Effector memory CD8-positive, alpha-beta T cell (primary cell): Measurements from ENCODE around the gene PKP1.

ENCODE experiments used
- ATAC-seq: fragments of 150-1000 bp; cut with Tn5 transposase; replicated peaks from 2 replicates; pipeline ENCODE4 v1.10.0; 2021; ENCODE audit warnings: mild to moderate bottlenecking, moderate library complexity
- DNase-seq, 3 experiments: peaks; one replicate each; pipeline ENCODE4 v3.0.0; 2021
- H3K27ac Mint-ChIP-seq, 2 donors: one replicate each; pipeline ENCODE4 v1.8.0; 2022; ENCODE audit warnings: mild to moderate bottlenecking in 2 of 2, mixed read lengths in 2 of 2, moderate library complexity in 2 of 2
- H3K27me3 Mint-ChIP-seq, 2 donors: one replicate each; pipeline ENCODE4 v1.8.0; 2022; ENCODE audit warnings: mixed read lengths in 2 of 2
- H3K36me3 Mint-ChIP-seq: one replicate; pipeline ENCODE4 v1.8.0; 2022; ENCODE audit warnings: mild to moderate bottlenecking, moderate library complexity, mixed read lengths; ENCODE audit not compliant: insufficient read depth
- H3K4me1 Mint-ChIP-seq, 2 donors: one replicate each; pipeline ENCODE4 v1.8.0; 2022; ENCODE audit warnings: low read depth in 2 of 2, mixed read lengths in 2 of 2
- H3K4me3 Mint-ChIP-seq, 2 donors: one replicate each; pipeline ENCODE4 v1.8.0; 2022; ENCODE audit warnings: mild to moderate bottlenecking in 2 of 2, mixed read lengths in 2 of 2, moderate library complexity in 2 of 2
- H3K9me3 Mint-ChIP-seq, 2 donors: one replicate each; pipeline ENCODE4 v1.8.0; 2022; ENCODE audit warnings: mixed read lengths in 2 of 2

PKP1 gene

GRCh38 chr1:201296352-201296751 is 13.0 kb downstream of the PKP1 start:
- Mint-ChIP-seq H3K27ac (no peak overlapping the region), H3K9me3 (no peaks in the 10 kb centered on the region), H3K4me1 (no peaks in the 10 kb centered on the region), H3K27me3 (peaks cover 42 to 81% of the 10 kb centered on the region in 2 donors), H3K36me3 (no peaks in the 10 kb centered on the region), H3K4me3 (no peak overlapping the region)
- no peak for DNase-seq
- no peak for ATAC-seq

- Mint-ChIP-seq H3K4me1 (no peaks in the 10 kb centered on the region), H3K4me3 (no peak overlapping the region), H3K27me3 (peaks cover 37 to 74% of the 10 kb centered on the region in 2 donors), H3K9me3 (no peaks in the 10 kb centered on the region), H3K36me3 (no peaks in the 10 kb centered on the region), H3K27ac (no peak overlapping the region)
- ATAC-seq, result no peak
- DNase-seq, result no peak
Observed at GRCh38 chr1:201298396-201299381, 15.4 kb downstream of the PKP1 start.

GRCh38 chr1:201299968-201300367 is 16.7 kb downstream of the PKP1 start:
- H3K9me3 Mint-ChIP-seq, result no peaks in the 10 kb centered on the region
- no peak for ATAC-seq
- H3K4me3 Mint-ChIP-seq, result no peak overlapping the region
- H3K4me1 Mint-ChIP-seq, result no peaks in the 10 kb centered on the region
- no peak overlapping the region for H3K27ac Mint-ChIP-seq
- peaks cover 31 to 78% of the 10 kb centered on the region in 2 donors for H3K27me3 Mint-ChIP-seq
- no peak for DNase-seq
- no peaks in the 10 kb centered on the region for H3K36me3 Mint-ChIP-seq

GRCh38 chr1:201300641-201301040 is 17.3 kb downstream of the PKP1 start:
- no peaks in the 10 kb centered on the region for H3K36me3 Mint-ChIP-seq
- H3K27me3 Mint-ChIP-seq, result peaks cover 25 to 78% of the 10 kb centered on the region in 2 donors
- no peaks in the 10 kb centered on the region for H3K4me1 Mint-ChIP-seq
- no peak overlapping the region for H3K4me3 Mint-ChIP-seq
- H3K9me3 Mint-ChIP-seq, result no peaks in the 10 kb centered on the region
- DNase-seq (no peak), ATAC-seq (no peak)
- H3K27ac Mint-ChIP-seq, result no peak overlapping the region

- no peaks in the 10 kb centered on the region for H3K36me3 Mint-ChIP-seq
Observed at GRCh38 chr1:201302163-201303152, 19.2 kb downstream of the PKP1 start.

GRCh38 chr1:201304126-201304525 is 20.8 kb downstream of the PKP1 start:
- no peak overlapping the region for H3K27ac Mint-ChIP-seq
- H3K9me3 Mint-ChIP-seq, result no peaks in the 10 kb centered on the region
- DNase-seq (no peak), ATAC-seq (no peak)
- no peaks in the 10 kb centered on the region for H3K4me1 Mint-ChIP-seq
- H3K4me3 Mint-ChIP-seq, result no peak overlapping the region
- H3K36me3 Mint-ChIP-seq, result no peaks in the 10 kb centered on the region
- peaks cover 29 to 85% of the 10 kb centered on the region in 2 donors for H3K27me3 Mint-ChIP-seq

More at GRCh38 chr1:201302163-201303152, 19.2 kb downstream of the PKP1 start:
- no peaks in the 10 kb centered on the region for H3K9me3 Mint-ChIP-seq
- H3K27me3 Mint-ChIP-seq, result peaks cover 16 to 85% of the 10 kb centered on the region in 2 donors
- no peak overlapping the region for H3K27ac Mint-ChIP-seq
- H3K4me1 Mint-ChIP-seq, result no peaks in the 10 kb centered on the region
- ATAC-seq (no peak), DNase-seq (no peak)
- H3K4me3 Mint-ChIP-seq, result no peak overlapping the region

GRCh38 chr1:201305815-201306214 is 22.5 kb downstream of the PKP1 start:
- no peak for DNase-seq
- Mint-ChIP-seq H3K4me3 (no peak overlapping the region), H3K36me3 (no peaks in the 10 kb centered on the region), H3K27me3 (peaks cover 38 to 85% of the 10 kb centered on the region in 2 donors), H3K9me3 (no peaks in the 10 kb centered on the region), H3K27ac (no peak overlapping the region), H3K4me1 (no peaks in the 10 kb centered on the region)
- no peak for ATAC-seq

- H3K4me1 Mint-ChIP-seq, result no peaks in the 10 kb centered on the region
- DNase-seq (no peak), ATAC-seq (no peak)
- no peaks in the 10 kb centered on the region for H3K36me3 Mint-ChIP-seq
- H3K27me3 Mint-ChIP-seq, result peaks cover 25 to 85% of the 10 kb centered on the region in 2 donors
- no peak overlapping the region for H3K27ac Mint-ChIP-seq
- H3K4me3 Mint-ChIP-seq, result no peak overlapping the region
- H3K9me3 Mint-ChIP-seq, result no peaks in the 10 kb centered on the region
Observed at GRCh38 chr1:201307231-201307630, 23.9 kb downstream of the PKP1 start.

GRCh38 chr1:201307760-201308499 is 24.6 kb downstream of the PKP1 start:
- no peak overlapping the region for H3K4me3 Mint-ChIP-seq
- ATAC-seq, result no peak
- H3K4me1 Mint-ChIP-seq, result no peaks in the 10 kb centered on the region

GRCh38 chr1:201309416-201309815 is 26.1 kb downstream of the PKP1 start:
- no peak for DNase-seq
- ATAC-seq, result no peak
- no peak overlapping the region for H3K27ac Mint-ChIP-seq

More at GRCh38 chr1:201307760-201308499, 24.6 kb downstream of the PKP1 start:
- H3K9me3 Mint-ChIP-seq, result no peaks in the 10 kb centered on the region
- no peaks in the 10 kb centered on the region for H3K36me3 Mint-ChIP-seq
- H3K27me3 Mint-ChIP-seq, result peaks cover 22 to 86% of the 10 kb centered on the region in 2 donors
- H3K27ac Mint-ChIP-seq, result no peak overlapping the region
- DNase-seq, result no peak

GRCh38 chr1:201310251-201310985 is 27.1 kb downstream of the PKP1 start:
- H3K36me3 Mint-ChIP-seq, result no peaks in the 10 kb centered on the region
- H3K4me1 Mint-ChIP-seq, result no peaks in the 10 kb centered on the region
- no peaks in the 10 kb centered on the region for H3K9me3 Mint-ChIP-seq
- DNase-seq (no peak), ATAC-seq (no peak)
- no peak overlapping the region for H3K4me3 Mint-ChIP-seq
- H3K27ac Mint-ChIP-seq, result no peak overlapping the region
- peaks cover 38 to 94% of the 10 kb centered on the region in 2 donors for H3K27me3 Mint-ChIP-seq

More at GRCh38 chr1:201309416-201309815, 26.1 kb downstream of the PKP1 start:
- no peaks in the 10 kb centered on the region for H3K4me1 Mint-ChIP-seq
- peaks cover 30 to 92% of the 10 kb centered on the region in 2 donors for H3K27me3 Mint-ChIP-seq
- H3K4me3 Mint-ChIP-seq, result no peak overlapping the region
- no peaks in the 10 kb centered on the region for H3K36me3 Mint-ChIP-seq
- no peaks in the 10 kb centered on the region for H3K9me3 Mint-ChIP-seq

- no peak overlapping the region for H3K27ac Mint-ChIP-seq
- no peak for ATAC-seq
- no peaks in the 10 kb centered on the region for H3K9me3 Mint-ChIP-seq
- no peaks in the 10 kb centered on the region for H3K36me3 Mint-ChIP-seq
- H3K4me1 Mint-ChIP-seq, result no peaks in the 10 kb centered on the region
- H3K4me3 Mint-ChIP-seq, result no peak overlapping the region
- no peak for DNase-seq
- H3K27me3 Mint-ChIP-seq, result peaks cover 43 to 94% of the 10 kb centered on the region in 2 donors
Observed at GRCh38 chr1:201310986-201311355, 27.7 kb downstream of the PKP1 start.
